Thyroid gland (tissue), 4 donors: ENCODE measurements around the gene NOA1.

Source experiments
- CTCF ChIP-seq, 6 experiments: fragments of 200-600 bp in 3 of 6; fragments of 450-650 bp in 3 of 6; sonication (generic) in 3 of 6; IDR thresholded peaks; one replicate each; pipeline ENCODE4 v1.5.1; 2016 to 2019; ENCODE audit warnings: antibody characterized with exemption in 6 of 6, mild to moderate bottlenecking in 2 of 6, inconsistent platforms in 1 of 6, moderate library complexity in 1 of 6
- POLR2A ChIP-seq, 2 donors: fragments of 450-650 bp; IDR thresholded peaks; one replicate each; pipeline ENCODE4 v1.6.1; 2017; ENCODE audit warnings: antibody characterized with exemption in 2 of 2, mild to moderate bottlenecking in 2 of 2, moderate library complexity in 1 of 2

GRCh38 chr4:56972809-56973208 is 4.6 kb downstream of the NOA1 start:
- TF ChIP-seq CTCF (IDR thresholded peaks at IDR 0.05): no peak
- TF ChIP-seq POLR2A (IDR thresholded peaks at IDR 0.05): no peak
